HL-60 (cell line): Measurements from ENCODE around the gene EHD4.

Experiments used
- DNase-seq, 2 experiments: peaks; one replicate each; pipeline ENCODE4 v3.0.0-alpha.2; 2010 to 2020; ENCODE audit warnings: low read depth in 1 of 2, low spot score in 1 of 2
- H3K27ac ChIP-seq: fragments of 250-450 bp; sonication (Bioruptor Pico); replicated peaks from 2 replicates; pipeline ENCODE4 v1.5.1; 2020; ENCODE audit warnings: mild to moderate bottlenecking, moderate library complexity
- H3K27me3 ChIP-seq: fragments of 250-450 bp; sonication (Bioruptor Pico); 2 replicates; pipeline ENCODE4 v1.5.1; 2021; ENCODE audit warnings: mild to moderate bottlenecking, moderate library complexity; ENCODE audit not compliant: insufficient read depth, poor library complexity, severe bottlenecking
- H3K4me3 ChIP-seq: replicated peaks from 2 replicates; pipeline ENCODE4 v1.5.1; 2011; ENCODE audit warnings: mild to moderate bottlenecking, control low read depth, low read length; ENCODE audit not compliant: insufficient read depth
- GABPA ChIP-seq: IDR thresholded peaks from 2 replicates; pipeline ENCODE4 v1.6.1; 2012; ENCODE audit warnings: low read depth
- POLR2AphosphoS5 ChIP-seq: IDR thresholded peaks from 2 replicates; pipeline ENCODE4 v1.6.1; 2012; ENCODE audit warnings: low read depth
- REST ChIP-seq: IDR thresholded peaks from 2 replicates; pipeline ENCODE4 v1.6.1; 2012; ENCODE audit warnings: low read depth; ENCODE audit not compliant: insufficient replicate concordance
- SPI1 ChIP-seq: IDR thresholded peaks from 2 replicates; pipeline ENCODE4 v1.6.1; 2012; ENCODE audit warnings: low read depth, mild to moderate bottlenecking, borderline replicate concordance
- TF ChIP-seq, protein P1 (sequence below): IDR thresholded peaks from one replicate; pipeline ENCODE4 v1.5.1; 2011; ENCODE audit warnings: low read length, control low read depth, inconsistent platforms; ENCODE audit not compliant: insufficient read depth

EHD4 gene

DNA sequence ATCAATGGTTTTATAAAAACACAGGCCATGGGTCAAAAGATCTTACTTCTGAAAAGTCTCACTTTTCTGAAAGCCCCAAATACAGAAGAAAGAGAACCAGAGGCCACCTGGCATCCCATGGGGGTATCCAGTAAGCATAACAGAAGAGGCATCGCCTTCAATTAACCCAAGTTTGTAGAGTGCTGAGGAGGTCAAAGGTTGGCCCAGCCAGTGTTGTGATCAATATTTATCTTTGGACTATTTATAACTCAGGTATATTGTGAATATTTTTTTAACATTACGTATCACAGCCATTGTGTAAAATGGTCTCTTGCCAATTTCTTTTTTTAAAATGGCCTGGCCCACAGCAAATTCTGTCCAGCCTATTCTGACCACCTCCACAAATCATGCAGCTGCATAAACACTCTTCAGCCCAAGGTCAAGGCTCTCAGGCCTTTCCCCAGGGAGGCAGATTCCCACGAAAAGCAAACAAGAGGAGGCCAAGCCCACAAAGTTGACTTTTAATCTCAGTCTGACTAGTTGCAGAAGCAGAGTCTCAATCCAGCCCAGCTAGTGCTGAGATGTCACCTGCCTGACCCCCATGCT, 52.3 kb downstream of the EHD4 start:
- no peak for TF ChIP-seq GABPA
- TF ChIP-seq, protein P1, sequence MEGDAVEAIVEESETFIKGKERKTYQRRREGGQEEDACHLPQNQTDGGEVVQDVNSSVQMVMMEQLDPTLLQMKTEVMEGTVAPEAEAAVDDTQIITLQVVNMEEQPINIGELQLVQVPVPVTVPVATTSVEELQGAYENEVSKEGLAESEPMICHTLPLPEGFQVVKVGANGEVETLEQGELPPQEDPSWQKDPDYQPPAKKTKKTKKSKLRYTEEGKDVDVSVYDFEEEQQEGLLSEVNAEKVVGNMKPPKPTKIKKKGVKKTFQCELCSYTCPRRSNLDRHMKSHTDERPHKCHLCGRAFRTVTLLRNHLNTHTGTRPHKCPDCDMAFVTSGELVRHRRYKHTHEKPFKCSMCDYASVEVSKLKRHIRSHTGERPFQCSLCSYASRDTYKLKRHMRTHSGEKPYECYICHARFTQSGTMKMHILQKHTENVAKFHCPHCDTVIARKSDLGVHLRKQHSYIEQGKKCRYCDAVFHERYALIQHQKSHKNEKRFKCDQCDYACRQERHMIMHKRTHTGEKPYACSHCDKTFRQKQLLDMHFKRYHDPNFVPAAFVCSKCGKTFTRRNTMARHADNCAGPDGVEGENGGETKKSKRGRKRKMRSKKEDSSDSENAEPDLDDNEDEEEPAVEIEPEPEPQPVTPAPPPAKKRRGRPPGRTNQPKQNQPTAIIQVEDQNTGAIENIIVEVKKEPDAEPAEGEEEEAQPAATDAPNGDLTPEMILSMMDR: no peak
- no peak for TF ChIP-seq SPI1
- TF ChIP-seq REST: no peak
- TF ChIP-seq POLR2AphosphoS5: no peak
- Histone ChIP-seq H3K4me3 (no peak overlapping the region), H3K27me3 (no peaks in the 10 kb centered on the region), H3K27ac (no peak overlapping the region)
- DNase-seq: no peak

- TF ChIP-seq, protein P1: no peak
- TF ChIP-seq GABPA (no peak), POLR2AphosphoS5 (no peak), SPI1 (no peak), REST (no peak)
- Histone ChIP-seq H3K27ac (no peak overlapping the region), H3K4me3 (no peak overlapping the region), H3K27me3 (no peaks in the 10 kb centered on the region)
- DNase-seq: no peak
Observed at GRCh38 chr15:41919201-41919820, 53.0 kb downstream of the EHD4 start.

DNA sequence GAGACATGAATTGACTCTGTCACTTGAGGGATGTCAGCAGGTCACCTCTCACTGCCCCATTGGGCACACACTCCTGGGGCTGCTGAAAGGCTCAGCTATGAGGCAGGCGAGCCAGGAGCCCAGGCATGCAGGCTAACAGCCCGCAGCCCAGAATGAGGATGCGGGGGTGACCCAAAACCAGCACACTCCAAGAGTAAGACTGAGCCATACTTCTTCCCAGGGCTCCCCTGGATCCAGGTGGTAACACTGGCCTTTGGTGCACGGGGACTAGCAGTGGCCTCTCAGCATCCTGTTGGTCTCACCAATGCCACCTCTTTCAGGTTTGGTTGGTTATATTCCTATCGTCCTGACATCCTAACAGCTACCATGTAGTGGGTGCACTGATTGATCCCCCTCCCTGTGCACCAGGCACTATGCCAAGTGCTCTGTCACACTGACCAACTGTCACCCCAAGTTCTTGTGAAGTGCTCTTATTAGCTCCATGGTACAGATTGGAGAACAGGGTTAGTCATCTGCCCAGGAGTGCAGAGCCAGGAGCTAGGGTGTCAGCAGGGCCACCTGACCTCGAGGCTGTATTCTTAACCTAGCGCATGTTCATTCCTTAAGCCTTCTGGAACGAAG, 53.7 kb downstream of the EHD4 start:
- TF ChIP-seq SPI1: no peak
- TF ChIP-seq GABPA: no peak
- TF ChIP-seq POLR2AphosphoS5: no peak
- TF ChIP-seq, protein P1: no peak
- TF ChIP-seq REST: no peak
- H3K4me3 ChIP-seq: no peak overlapping the region
- DNase-seq: no peak
- no peak overlapping the region for H3K27ac ChIP-seq
- H3K27me3 ChIP-seq: no peaks in the 10 kb centered on the region
